Activated naive CD4-positive, alpha-beta T cell treated with anti-CD3 and anti-CD28 coated beads, Interleukin-2, amount 10 ng/mL, durations not matched to agents 5 hours and 36 hours (primary cell): Measurements from ENCODE around the gene CCNA1. TPM values are rescaled to one million over a fixed set of nuclear protein-coding genes. Genes with fewer than 3 reads are reported as not detected.

Experiments used
- total RNA-seq, 2 experiments: library from RNA; stranded (reverse); gene quantifications; one replicate each; pipeline ENCODE4 v1.2.3, GENCODE V29; 2021

The CCNA1 gene
- total RNA-seq = not detected

GRCh38 chr13:36432106-36432544 is at the start of gene CCNA1:
TSS of gene CCNA1 (plus strand) at chr13:36432495. CDS start at chr13:36433057, 562 bp downstream.

Other genes starting within 250 kb of the CCNA1 start
- gene SOHLH2, start 217.9 kb upstream of the CCNA1 start, total RNA-seq = not detected
- gene CCDC169, start 134.7 kb upstream of the CCNA1 start, total RNA-seq = under 1 TPM; 0.12 to 0.38 TPM
- gene SPART, start 86.1 kb upstream of the CCNA1 start, total RNA-seq = 10 to 100 TPM; 25.3 to 26.0 TPM
- not detected for gene SERTM1, start 241.5 kb downstream of the CCNA1 start, total RNA-seq